Stimulated activated CD8-positive, alpha-beta memory T cell treated with anti-CD3 and anti-CD28 coated beads, Interleukin-12 subunit alpha, Interleukin-12 subunit beta, amount 100 ng/mL, for 24 hours (primary cell): ENCODE data around the gene FAF1.
"Not testable (repeated sequence)": the region's sequence is repeated elsewhere in the genome, so short reads cannot be mapped to it uniquely, and the experiment has no call there.

ENCODE experiments used
- DNase-seq: peaks from one replicate; pipeline ENCODE4 v3.0.0-alpha.2; 2020; ENCODE audit errors: extremely low read depth

Gene FAF1

GRCh38 chr1:50847303-50847702 is 112.8 kb downstream of the FAF1 start:
- DNase-seq = no peak

DNA sequence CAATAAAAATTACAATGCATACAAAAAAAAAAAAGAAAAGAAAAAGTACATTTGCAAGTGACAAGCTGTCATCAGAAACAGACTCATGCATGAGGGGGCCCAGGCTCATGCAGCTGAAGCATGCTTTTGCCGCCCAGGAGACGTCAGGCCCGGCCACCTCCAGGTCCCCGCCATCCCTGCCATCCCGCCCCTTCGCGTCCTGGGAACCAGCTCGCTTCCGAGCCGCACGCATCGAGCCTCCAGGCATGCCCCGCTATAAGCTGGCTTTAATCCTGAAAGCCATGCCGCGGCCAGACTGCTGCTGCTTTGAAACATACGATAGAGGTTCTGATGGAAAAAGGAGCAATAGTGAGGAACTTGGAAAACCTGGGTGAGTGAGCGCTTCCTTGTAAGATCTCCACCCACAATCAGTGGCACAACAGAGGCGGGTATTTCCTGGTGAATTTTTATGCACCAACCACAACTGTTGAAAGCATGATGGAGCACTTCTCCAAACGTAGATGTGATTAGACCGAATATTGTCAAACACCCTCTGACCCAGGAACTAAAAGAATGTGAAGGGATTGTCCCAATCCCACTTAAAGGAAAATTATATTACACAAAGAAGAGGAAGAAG is 113.7 kb downstream of the FAF1 start:
- DNase-seq = no peak

DNA sequence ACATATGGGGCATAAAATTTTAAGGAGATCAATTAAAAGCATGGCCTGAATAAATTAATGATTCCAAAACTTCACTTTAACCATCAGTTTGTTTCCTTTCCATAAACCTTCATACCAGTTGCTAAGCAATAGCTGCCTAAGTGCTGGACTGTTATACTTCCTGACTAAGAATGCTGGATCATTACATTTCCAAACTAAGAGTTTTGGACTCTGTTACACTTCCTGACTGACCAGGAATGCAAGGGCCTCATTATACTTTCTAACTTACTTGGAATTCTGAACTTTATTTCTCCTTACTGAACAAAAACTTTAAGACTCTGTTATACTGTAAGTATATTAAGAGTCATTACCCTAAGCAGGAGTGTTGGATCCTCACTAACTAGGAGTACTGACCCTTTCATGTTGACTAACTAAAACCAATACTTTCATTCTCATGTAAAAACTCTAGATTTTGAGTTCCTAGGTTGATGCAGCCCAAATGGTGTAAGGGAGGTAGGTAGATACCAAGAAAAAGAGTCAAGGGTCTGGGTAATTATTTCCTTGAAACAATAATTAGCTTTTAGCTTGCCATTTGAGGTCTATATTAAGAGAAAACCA is 118.2 kb downstream of the FAF1 start:
- no peak for DNase-seq

DNA sequence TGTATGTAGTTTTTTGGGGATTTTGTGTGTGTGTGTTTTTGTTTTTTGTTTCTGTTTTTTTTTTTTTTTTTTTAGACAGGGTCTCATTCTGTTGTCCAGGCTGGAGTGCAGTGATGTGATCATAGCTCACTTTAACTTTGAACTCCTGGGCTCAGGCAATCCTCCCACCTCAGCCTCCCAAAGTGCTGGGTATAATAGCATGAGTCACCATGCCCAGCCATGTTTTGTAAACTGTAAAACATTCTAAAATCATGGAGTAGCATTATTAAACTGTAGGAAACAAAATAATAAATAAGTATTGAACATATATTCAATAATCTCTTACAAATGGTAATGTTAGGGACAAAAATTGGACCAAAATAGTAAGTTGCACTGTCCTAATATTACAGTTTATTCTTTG is 124.0 kb downstream of the FAF1 start:
- no peak for DNase-seq

DNA sequence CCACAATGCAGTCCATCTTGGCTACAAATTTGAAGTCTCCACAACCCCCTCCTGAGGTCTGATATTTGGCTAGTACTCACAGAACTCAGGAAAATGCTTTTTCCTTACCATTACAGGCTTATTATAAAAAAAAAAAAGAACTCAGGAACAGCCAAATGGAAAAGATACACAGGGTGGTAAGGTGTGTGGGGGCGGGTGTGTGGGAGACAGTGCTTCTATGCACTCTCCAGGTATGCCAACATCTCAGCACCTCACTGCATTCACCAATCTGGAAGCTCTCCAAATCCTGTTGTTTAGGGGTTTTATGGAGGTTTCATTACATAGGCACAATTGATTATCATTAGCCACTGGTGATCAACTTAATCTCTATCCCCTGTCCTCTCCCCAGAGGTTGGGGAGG is 126.9 kb downstream of the FAF1 start:
- no peak for DNase-seq

DNA sequence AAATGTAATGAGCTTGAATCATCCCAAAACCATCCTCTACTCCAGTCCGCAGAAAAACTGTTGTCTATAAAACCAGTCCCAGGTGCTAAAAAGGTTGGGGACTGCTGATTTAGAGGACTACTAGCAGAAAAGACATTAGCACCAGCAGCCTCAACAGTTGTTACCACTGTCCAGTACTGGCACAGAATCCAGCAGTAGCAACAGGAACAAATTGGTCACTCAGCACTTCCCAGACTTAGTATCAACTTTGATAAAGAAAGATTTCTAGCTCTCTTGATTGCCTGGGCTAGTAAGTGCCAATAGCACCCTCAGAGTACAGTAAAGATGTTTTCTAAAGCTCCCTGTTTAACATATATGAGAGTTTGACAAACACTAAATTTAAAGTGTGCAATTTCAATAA is 127.9 kb downstream of the FAF1 start:
- no peak for DNase-seq

GRCh38 chr1:50831300-50832061 is 128.6 kb downstream of the FAF1 start:
- DNase-seq = no peak

GRCh38 chr1:50830621-50831020 is 129.4 kb downstream of the FAF1 start:
- DNase-seq = no peak

- DNase-seq = no peak
Observed at GRCh38 chr1:50829014-50829958, 130.8 kb downstream of the FAF1 start.

GRCh38 chr1:50827546-50827945 is 132.5 kb downstream of the FAF1 start:
- DNase-seq = no peak

DNA sequence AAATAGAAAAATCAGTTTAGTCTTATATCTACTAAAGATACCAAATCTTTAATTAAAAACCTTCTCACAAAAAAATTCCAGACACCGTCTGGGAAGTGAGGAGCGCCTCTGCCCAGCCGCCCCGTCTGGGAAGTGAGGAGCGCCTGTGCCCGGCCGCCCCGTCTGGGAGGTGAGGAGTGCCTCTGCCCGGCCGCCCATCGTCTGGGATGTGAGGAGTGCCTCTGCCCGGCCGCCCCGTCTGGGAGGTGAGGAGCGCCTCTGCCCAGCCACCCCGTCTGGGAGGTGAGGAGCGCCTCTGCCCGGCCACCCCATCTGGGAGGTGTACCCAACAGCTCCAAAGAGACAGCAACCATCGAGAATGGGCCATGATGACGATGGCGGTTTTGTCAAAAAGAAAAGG is 133.3 kb downstream of the FAF1 start:
- not testable (repeated sequence) for DNase-seq

GRCh38 chr1:50822035-50822776 is 137.9 kb downstream of the FAF1 start:
- no peak for DNase-seq

- no peak for DNase-seq
Observed at GRCh38 chr1:50820545-50820944, 139.5 kb downstream of the FAF1 start.

DNA sequence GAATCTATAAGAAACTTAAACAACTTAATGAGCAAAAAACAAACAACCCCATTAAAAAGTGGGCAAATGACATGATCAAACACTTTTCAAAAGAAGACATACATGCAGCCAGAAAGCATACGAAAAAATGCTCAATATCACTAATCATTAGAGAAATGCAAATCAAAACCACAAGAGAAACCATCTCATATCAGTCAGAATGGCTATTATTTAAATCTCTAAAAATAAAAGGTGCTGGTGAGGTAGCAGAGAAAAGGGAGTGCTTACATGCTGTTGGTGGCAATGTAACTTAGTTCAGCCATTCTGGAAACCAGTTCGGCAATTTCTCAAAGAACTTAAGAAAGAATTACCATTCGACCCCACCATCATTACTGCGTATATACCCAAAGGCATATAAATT is 147.7 kb downstream of the FAF1 start:
- no peak for DNase-seq

- no peak for DNase-seq
Observed at GRCh38 chr1:50808296-50808695, 151.8 kb downstream of the FAF1 start.

DNA sequence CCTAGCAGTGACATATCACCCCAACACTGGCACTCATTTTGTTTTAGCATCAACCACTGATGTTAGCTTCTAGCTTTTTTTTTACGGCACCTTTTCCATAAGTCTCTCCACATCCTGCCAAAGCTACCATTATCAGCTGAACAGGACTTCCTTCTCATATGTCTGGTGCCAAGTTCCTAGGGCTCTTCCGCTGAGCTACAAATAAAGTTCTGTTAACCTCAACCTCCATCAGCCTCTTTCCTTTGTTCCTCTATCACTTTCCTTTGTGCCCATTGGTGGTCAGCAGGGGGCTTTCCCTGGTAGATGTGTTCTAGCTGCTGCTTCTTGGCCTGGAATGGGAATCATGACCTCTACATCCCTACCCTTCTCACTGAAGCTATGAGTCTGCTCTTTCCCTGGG is 163.8 kb downstream of the FAF1 start:
- no peak for DNase-seq

DNA sequence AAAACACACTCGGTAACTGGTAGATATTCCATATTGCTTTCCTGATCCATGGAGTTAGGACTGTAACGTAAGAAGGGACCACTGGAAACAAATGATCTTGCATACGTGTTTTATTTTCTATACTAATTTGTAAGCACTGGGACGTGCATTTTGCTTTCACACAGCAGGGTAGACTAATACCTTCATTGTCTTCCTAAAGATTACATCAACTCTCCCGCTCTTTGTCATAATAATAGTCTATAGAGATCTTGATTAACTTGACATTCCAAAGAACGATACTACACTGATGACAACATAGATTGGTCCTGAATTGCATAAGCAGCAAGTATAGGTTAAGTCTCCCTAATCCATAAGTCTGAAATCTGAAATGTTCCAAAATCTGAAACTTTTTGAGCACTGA is 166.5 kb downstream of the FAF1 start:
- no peak for DNase-seq

- DNase-seq = no peak
Observed at GRCh38 chr1:50787266-50787665, 172.8 kb downstream of the FAF1 start.

DNA sequence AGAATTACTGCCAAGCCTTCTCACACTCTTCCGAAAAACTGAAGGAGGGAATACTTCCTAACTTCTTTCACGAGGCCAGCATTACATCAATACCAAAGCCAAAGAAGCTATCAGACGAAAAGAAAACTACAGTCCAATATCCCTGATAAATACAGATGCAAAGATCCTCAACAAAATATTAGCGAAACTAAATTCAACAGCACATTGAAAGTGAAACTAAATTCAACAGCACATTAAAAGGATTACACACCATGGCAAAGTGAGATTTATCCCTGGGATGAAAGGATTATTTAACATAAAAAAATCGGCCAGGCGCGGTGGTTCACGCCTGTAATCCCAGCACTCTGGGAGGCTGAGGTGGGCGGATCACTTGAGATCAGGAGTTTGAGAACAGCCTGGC is 176.8 kb downstream of the FAF1 start:
- DNase-seq = no peak

GRCh38 chr1:50780797-50781196 is 179.3 kb downstream of the FAF1 start:
- DNase-seq = no peak

DNA sequence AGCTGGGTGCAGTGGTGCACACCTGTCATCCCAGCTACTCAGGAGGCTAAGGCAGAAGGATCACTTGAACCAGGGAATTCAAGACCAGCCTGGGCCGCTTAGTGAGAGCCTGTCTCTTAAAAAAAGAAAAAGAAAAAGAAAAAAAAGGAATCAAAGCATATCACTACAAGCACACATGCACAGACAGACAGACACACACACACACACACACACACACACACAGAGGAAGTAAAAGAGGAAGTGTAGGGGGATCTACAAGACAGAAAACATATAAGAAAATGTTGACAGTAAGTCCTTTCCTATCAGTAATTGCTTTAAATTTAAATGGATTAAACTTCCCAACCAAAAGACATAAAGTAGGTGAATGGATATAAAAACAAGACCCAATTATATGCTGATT is 180.3 kb downstream of the FAF1 start:
- DNase-seq = no peak
